Upper lobe of left lung (tissue), 4 donors: ENCODE data around the gene CEACAM8.

Source experiments
- EP300 ChIP-seq, 4 donors: sonication (generic); formaldehyde crosslinking; IDR thresholded peaks; one replicate each; pipeline ENCODE4 v1.5.1; 2017; ENCODE audit warnings: antibody characterized with exemption in 4 of 4, control low read depth in 2 of 4
- POLR2A ChIP-seq, 4 donors: fragments of 450-650 bp; IDR thresholded peaks; one replicate each; pipeline ENCODE4 v1.5.1; 2016 to 2017; ENCODE audit warnings: antibody characterized with exemption in 4 of 4, mild to moderate bottlenecking in 2 of 4
- POLR2AphosphoS5 ChIP-seq, 2 donors: sonication (generic); formaldehyde crosslinking; IDR thresholded peaks; one replicate each; pipeline ENCODE4 v1.5.1; 2017; ENCODE audit warnings: antibody characterized with exemption in 2 of 2
- TF ChIP-seq, protein P1 (sequence below), 6 experiments: fragments of 450-650 bp in 4 of 6; fragments of 200-600 bp in 2 of 6; sonication (generic) in 2 of 6; IDR thresholded peaks; one replicate each; pipeline ENCODE4 v1.5.1; 2016 to 2019; ENCODE audit warnings: antibody characterized with exemption in 6 of 6

DNA sequence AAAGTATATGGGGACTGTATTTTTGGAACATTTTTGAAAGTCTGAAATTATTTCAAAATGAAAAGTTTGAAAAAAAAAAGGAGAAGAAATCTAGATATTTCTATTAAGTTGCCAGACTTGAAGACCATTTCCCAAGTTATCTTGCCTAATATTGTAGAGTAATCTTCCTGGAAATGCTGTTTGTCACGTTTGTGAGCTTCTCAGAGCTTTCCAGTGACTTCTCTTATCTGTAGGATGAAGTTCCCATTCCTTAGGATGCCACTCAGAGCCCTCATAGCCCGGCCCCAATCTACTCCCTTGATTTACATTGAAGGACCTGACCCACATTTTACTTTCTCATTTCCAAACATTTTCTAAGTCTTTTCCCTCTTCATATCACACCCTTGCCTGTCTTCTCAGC, 23.6 kb downstream of the CEACAM8 start:
- TF ChIP-seq, protein P1, sequence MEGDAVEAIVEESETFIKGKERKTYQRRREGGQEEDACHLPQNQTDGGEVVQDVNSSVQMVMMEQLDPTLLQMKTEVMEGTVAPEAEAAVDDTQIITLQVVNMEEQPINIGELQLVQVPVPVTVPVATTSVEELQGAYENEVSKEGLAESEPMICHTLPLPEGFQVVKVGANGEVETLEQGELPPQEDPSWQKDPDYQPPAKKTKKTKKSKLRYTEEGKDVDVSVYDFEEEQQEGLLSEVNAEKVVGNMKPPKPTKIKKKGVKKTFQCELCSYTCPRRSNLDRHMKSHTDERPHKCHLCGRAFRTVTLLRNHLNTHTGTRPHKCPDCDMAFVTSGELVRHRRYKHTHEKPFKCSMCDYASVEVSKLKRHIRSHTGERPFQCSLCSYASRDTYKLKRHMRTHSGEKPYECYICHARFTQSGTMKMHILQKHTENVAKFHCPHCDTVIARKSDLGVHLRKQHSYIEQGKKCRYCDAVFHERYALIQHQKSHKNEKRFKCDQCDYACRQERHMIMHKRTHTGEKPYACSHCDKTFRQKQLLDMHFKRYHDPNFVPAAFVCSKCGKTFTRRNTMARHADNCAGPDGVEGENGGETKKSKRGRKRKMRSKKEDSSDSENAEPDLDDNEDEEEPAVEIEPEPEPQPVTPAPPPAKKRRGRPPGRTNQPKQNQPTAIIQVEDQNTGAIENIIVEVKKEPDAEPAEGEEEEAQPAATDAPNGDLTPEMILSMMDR (IDR thresholded peaks at IDR 0.05): no peak
- TF ChIP-seq EP300 (IDR thresholded peaks at IDR 0.05) (no peak), POLR2A (IDR thresholded peaks at IDR 0.05) (no peak), POLR2AphosphoS5 (IDR thresholded peaks at IDR 0.05) (no peak)
